Esophagus squamous epithelium (tissue), 5 donors: ENCODE data around the gene MIXL1. TPM values are rescaled to one million over a fixed set of nuclear protein-coding genes. Genes with fewer than 3 reads are reported as not detected.

Experiments
- DNase-seq: peaks from one replicate; lab custom pipeline; 2025; lab: John Stamatoyannopoulos, UW
- H3K27ac ChIP-seq, 4 donors: fragments of 200-600 bp; sonication (generic); one replicate each; pipeline ENCODE4 v1.5.1; 2016 to 2019; ENCODE audit warnings: mild to moderate bottlenecking in 1 of 4
- H3K27me3 ChIP-seq, 4 donors: fragments of 200-600 bp; sonication (generic); 1 replicate in 3 of 4; 2 replicates in 1 of 4; pipeline versions ENCODE4 v1.5.1 to v1.6.0; 2017 to 2021; ENCODE audit warnings: antibody characterized with exemption in 1 of 4
- H3K36me3 ChIP-seq, 3 donors: fragments of 200-600 bp; sonication (generic); one replicate each; pipeline ENCODE4 v1.5.1; 2016 to 2019
- H3K4me1 ChIP-seq, 3 donors: fragments of 200-600 bp; sonication (generic); one replicate each; pipeline ENCODE4 v1.5.1; 2017 to 2019
- H3K4me3 ChIP-seq, 4 donors: fragments of 200-600 bp; sonication (generic); 1 replicate in 3 of 4; 2 replicates in 1 of 4; pipeline ENCODE4 v1.5.1; 2016 to 2019; ENCODE audit warnings: mild to moderate bottlenecking in 2 of 4, moderate library complexity in 1 of 4
- H3K9me3 ChIP-seq, 3 donors: fragments of 200-600 bp; sonication (generic); one replicate each; pipeline ENCODE4 v1.5.1; 2016 to 2019
- POLR2A ChIP-seq, 4 donors: fragments of 450-650 bp; IDR thresholded peaks; one replicate each; pipeline ENCODE4 v1.6.1; 2017; ENCODE audit warnings: antibody characterized with exemption in 4 of 4, mild to moderate bottlenecking in 4 of 4, moderate library complexity in 3 of 4
- WGBS, 2 donors: methylation state at CpG; one replicate each; pipeline ENCODE4 v1.1.5; 2018; 5-methylcytosine and 5-hydroxymethylcytosine counted together
- intact Hi-C: fragments of 100-400 bp; cut with DNase I; formaldehyde crosslinking; loops from one replicate; pipeline ENCODE4 v1.15.0; 2022
- total RNA-seq, 4 donors: library from RNA; depleted of rRNA; stranded (reverse); fragments of >200 nt; gene quantifications; one replicate each; pipeline ENCODE4 v1.1.0, GENCODE V29; 2016
- TF ChIP-seq, protein P1 (sequence below), 6 experiments: fragments of 450-650 bp in 4 of 6; fragments of 200-600 bp in 2 of 6; sonication (generic) in 2 of 6; IDR thresholded peaks; one replicate each; pipeline ENCODE4 v1.5.1; 2016 to 2019; ENCODE audit warnings: antibody characterized with exemption in 6 of 6, mild to moderate bottlenecking in 4 of 6, moderate library complexity in 4 of 6
- donor health status: DM: yes; HTN: yes; CAD: no.

Gene MIXL1
- total RNA-seq, 4 donors from 2014 or later, result not detected

DNA sequence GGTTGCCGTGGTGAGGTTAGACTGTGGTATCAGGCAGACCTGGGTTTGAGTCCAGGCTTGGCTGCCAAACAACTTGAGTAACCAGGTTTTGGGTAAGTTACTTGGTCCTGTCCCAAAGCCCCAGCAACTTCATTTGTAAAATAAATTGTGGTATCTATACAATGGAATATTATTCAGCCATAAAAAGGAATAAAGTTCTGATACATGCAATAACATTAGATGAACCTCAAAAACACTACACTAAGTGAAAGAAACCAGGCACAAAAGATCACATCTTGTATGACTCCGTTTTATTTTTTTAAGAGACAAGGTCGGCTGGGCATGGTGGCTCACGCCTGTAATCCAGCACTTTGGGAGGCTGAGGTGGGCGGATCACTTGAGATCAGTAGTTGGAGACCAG lies 16.4 kb upstream of the MIXL1 start:
- intact Hi-C loops, result no loop called here
- no peaks in the 10 kb centered on the region for H3K4me1 ChIP-seq
- 92 to 94% methylated on average over 4 to 5 of the region's 5 CpGs for WGBS, 2 donors
- H3K27me3 ChIP-seq, result no peaks in the 10 kb centered on the region
- H3K9me3 ChIP-seq, result no peaks in the 10 kb centered on the region
- DNase-seq, result no peak
- H3K4me3 ChIP-seq, result no peak overlapping the region
- H3K27ac ChIP-seq, result no peak overlapping the region
- TF ChIP-seq, protein P1, sequence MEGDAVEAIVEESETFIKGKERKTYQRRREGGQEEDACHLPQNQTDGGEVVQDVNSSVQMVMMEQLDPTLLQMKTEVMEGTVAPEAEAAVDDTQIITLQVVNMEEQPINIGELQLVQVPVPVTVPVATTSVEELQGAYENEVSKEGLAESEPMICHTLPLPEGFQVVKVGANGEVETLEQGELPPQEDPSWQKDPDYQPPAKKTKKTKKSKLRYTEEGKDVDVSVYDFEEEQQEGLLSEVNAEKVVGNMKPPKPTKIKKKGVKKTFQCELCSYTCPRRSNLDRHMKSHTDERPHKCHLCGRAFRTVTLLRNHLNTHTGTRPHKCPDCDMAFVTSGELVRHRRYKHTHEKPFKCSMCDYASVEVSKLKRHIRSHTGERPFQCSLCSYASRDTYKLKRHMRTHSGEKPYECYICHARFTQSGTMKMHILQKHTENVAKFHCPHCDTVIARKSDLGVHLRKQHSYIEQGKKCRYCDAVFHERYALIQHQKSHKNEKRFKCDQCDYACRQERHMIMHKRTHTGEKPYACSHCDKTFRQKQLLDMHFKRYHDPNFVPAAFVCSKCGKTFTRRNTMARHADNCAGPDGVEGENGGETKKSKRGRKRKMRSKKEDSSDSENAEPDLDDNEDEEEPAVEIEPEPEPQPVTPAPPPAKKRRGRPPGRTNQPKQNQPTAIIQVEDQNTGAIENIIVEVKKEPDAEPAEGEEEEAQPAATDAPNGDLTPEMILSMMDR (IDR thresholded peaks at IDR 0.05), result no peak
- no peak for TF ChIP-seq POLR2A (IDR thresholded peaks at IDR 0.05)
- no peaks in the 10 kb centered on the region for H3K36me3 ChIP-seq

- TF ChIP-seq POLR2A (IDR thresholded peaks at IDR 0.05), result no peak
- TF ChIP-seq, protein P1 (IDR thresholded peaks at IDR 0.05), result no peak
- intact Hi-C loops, result no loop called here
- Histone ChIP-seq H3K4me3 (no peak overlapping the region), H3K27ac (no peak overlapping the region), H3K27me3 (no peaks in the 10 kb centered on the region), H3K36me3 (no peaks in the 10 kb centered on the region), H3K9me3 (no peaks in the 10 kb centered on the region), H3K4me1 (no peaks in the 10 kb centered on the region)
- 52 to 81% methylated on average over 6 to 15 of the region's 17 CpGs for WGBS, 2 donors
- no peak for DNase-seq
These were observed 14.0 kb upstream of the MIXL1 start for GRCh38 chr1:226209307-226210059.

DNA sequence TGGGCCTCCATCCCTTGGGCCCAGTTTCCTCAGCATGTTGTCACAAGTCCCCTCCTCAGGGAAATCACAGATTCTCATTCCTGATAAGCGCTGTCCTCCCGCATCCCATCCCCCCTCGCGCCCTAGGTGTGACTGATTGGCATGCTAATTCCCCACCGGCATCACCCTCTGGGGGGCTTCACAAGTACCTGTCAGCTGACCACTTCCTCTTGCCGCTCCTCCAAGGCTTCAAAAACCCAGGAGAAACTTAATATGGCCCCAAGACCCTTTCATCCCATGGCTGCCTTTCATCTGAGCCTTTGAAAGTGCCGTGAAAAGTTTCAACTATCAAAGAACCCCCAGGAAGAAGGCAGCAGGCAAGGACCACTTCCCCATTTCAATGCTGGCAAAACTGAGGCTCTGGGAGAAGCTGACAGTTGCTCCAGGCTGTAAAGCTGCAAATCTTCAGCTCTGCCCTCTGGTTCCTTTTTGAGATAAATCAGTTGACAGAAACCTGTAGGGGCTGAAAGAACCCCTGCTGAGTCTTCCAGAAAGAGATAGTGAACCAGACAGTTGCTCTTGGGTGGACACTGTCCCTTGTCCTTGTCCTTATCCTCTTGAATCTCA lies 12.8 kb upstream of the MIXL1 start:
- TF ChIP-seq, protein P1 (IDR thresholded peaks at IDR 0.05), result no peak
- no peak for TF ChIP-seq POLR2A (IDR thresholded peaks at IDR 0.05)
- no peak overlapping the region for H3K4me3 ChIP-seq
- DNase-seq, result no peak
- H3K9me3 ChIP-seq, result no peaks in the 10 kb centered on the region
- no peaks in the 10 kb centered on the region for H3K36me3 ChIP-seq
- intact Hi-C loops, result no loop called here
- 75 to 79% methylated on average over 4 to 7 of the region's 7 CpGs for WGBS, 2 donors
- no peaks in the 10 kb centered on the region for H3K4me1 ChIP-seq
- H3K27me3 ChIP-seq, result no peaks in the 10 kb centered on the region
- no peak overlapping the region for H3K27ac ChIP-seq

GRCh38 chr1:226211181-226211821 lies 12.2 kb upstream of the MIXL1 start:
- Histone ChIP-seq H3K36me3 (no peaks in the 10 kb centered on the region), H3K4me1 (no peaks in the 10 kb centered on the region), H3K4me3 (no peak overlapping the region), H3K27ac (no peak overlapping the region), H3K9me3 (no peaks in the 10 kb centered on the region), H3K27me3 (no peaks in the 10 kb centered on the region)
- 48 to 50% methylated on average over 5 of the region's 5 CpGs for WGBS, 2 donors
- no peak for DNase-seq
- intact Hi-C loops, result no loop called here
- TF ChIP-seq, protein P1 (IDR thresholded peaks at IDR 0.05), result no peak
- no peak for TF ChIP-seq POLR2A (IDR thresholded peaks at IDR 0.05)

GRCh38 chr1:226212545-226212944 lies 10.9 kb upstream of the MIXL1 start:
- H3K9me3 ChIP-seq, result no peaks in the 10 kb centered on the region
- intact Hi-C loops, result no loop called here
- TF ChIP-seq, protein P1 (IDR thresholded peaks at IDR 0.05), result no peak
- TF ChIP-seq POLR2A (IDR thresholded peaks at IDR 0.05), result no peak
- H3K4me3 ChIP-seq, result no peak overlapping the region
- H3K27ac ChIP-seq, result no peak overlapping the region
- 93 to 95% methylated on average over 5 to 8 of the region's 8 CpGs for WGBS, 2 donors
- no peaks in the 10 kb centered on the region for H3K4me1 ChIP-seq
- DNase-seq, result no peak
- no peaks in the 10 kb centered on the region for H3K27me3 ChIP-seq
- no peaks in the 10 kb centered on the region for H3K36me3 ChIP-seq
